ENCODE measurements around the gene CS. TPM values are rescaled to one million over a fixed set of nuclear protein-coding genes. Genes with fewer than 3 reads are reported as not detected.

Gene CS
- total and polyA plus RNA-seq, 2 donors from 2014 or later = 105 to 166 TPM

- Histone ChIP-seq H3K9ac (ENCODE audit: low read length in 3 of 3) (peak overlapping the region; percentile 48 to 61 (median 57)), H3K4me3 (ENCODE audit: low read length in 3 of 3) (peak overlapping the region; percentile 76 to 87 (median 80)), H3K27me3 (ENCODE audit: control insufficient read depth, insufficient read depth, low read length) (no peaks in the 10 kb centered on the region), H3K36me3 (ENCODE audit: control insufficient read depth in 2 of 3, insufficient read depth in 3 of 3, low read length in 3 of 3) (peaks cover 18 to 43% (median 30%) of the 10 kb centered on the region in 3 donors), H3K4me1 (ENCODE audit: control insufficient read depth in 2 of 3, insufficient read depth in 2 of 3, low read depth in 1 of 3, low read length in 3 of 3) (peaks cover 4 to 13% (median 10%) of the 10 kb centered on the region in 3 donors), H3K27ac (ENCODE audit: low read depth in 2 of 2, low read length in 2 of 2) (no peak overlapping the region), H3K9me3 (ENCODE audit: control insufficient read depth in 2 of 3, insufficient read depth in 1 of 3, low read length in 3 of 3) (no peaks in the 10 kb centered on the region)
- FAIRE-seq (no peak), DNase-seq (no peak)
- intact Hi-C loops (cut with DNase I) = no loop called here
- TF ChIP-seq CTCF (IDR thresholded peaks at IDR 0.05; ENCODE audit: borderline replicate concordance, extremely low read depth, insufficient read depth) = no peak
Observed at GRCh38 chr12:56257071-56257470, 43.1 kb downstream of the CS start.

GRCh38 chr12:56256326-56256960 lies 43.7 kb downstream of the CS start:
- H3K27me3 ChIP-seq (ENCODE audit: control insufficient read depth, insufficient read depth, low read length) = no peaks in the 10 kb centered on the region
- peak overlapping the region in 1 of 3 donors; percentile 87 for H3K4me3 ChIP-seq (ENCODE audit: low read length in 3 of 3)
- H3K9ac ChIP-seq (ENCODE audit: low read length in 3 of 3) = peak overlapping the region in 1 of 3 donors; percentile 48
- H3K4me1 ChIP-seq (ENCODE audit: control insufficient read depth in 2 of 3, insufficient read depth in 2 of 3, low read depth in 1 of 3, low read length in 3 of 3) = peaks cover 4 to 13% (median 10%) of the 10 kb centered on the region in 3 donors
- TF ChIP-seq CTCF (IDR thresholded peaks at IDR 0.05; ENCODE audit: borderline replicate concordance, extremely low read depth, insufficient read depth) = no peak
- no peaks in the 10 kb centered on the region for H3K9me3 ChIP-seq (ENCODE audit: control insufficient read depth in 2 of 3, insufficient read depth in 1 of 3, low read length in 3 of 3)
- intact Hi-C loops (cut with DNase I) = no loop called here
- FAIRE-seq (no peak), DNase-seq (no peak)
- H3K27ac ChIP-seq (ENCODE audit: low read depth in 2 of 2, low read length in 2 of 2) = no peak overlapping the region
- H3K36me3 ChIP-seq (ENCODE audit: control insufficient read depth in 2 of 3, insufficient read depth in 3 of 3, low read length in 3 of 3) = peaks cover 19 to 49% (median 36%) of the 10 kb centered on the region in 3 donors

GRCh38 chr12:56255671-56256070 lies 44.5 kb downstream of the CS start:
- no peaks in the 10 kb centered on the region for H3K9me3 ChIP-seq (ENCODE audit: control insufficient read depth in 2 of 3, insufficient read depth in 1 of 3, low read length in 3 of 3)
- DNase-seq = no peak
- H3K4me3 ChIP-seq (ENCODE audit: low read length in 3 of 3) = no peak overlapping the region
- intact Hi-C loops (cut with DNase I) = no loop called here
- no peak overlapping the region for H3K27ac ChIP-seq (ENCODE audit: low read depth in 2 of 2, low read length in 2 of 2)
- H3K9ac ChIP-seq (ENCODE audit: low read length in 3 of 3) = no peak overlapping the region
- FAIRE-seq = no peak
- no peak for TF ChIP-seq CTCF (IDR thresholded peaks at IDR 0.05; ENCODE audit: borderline replicate concordance, extremely low read depth, insufficient read depth)
- H3K27me3 ChIP-seq (ENCODE audit: control insufficient read depth, insufficient read depth, low read length) = no peaks in the 10 kb centered on the region
- H3K4me1 ChIP-seq (ENCODE audit: control insufficient read depth in 2 of 3, insufficient read depth in 2 of 3, low read depth in 1 of 3, low read length in 3 of 3) = peaks cover 4 to 13% (median 10%) of the 10 kb centered on the region in 3 donors
- peaks cover 19 to 51% (median 36%) of the 10 kb centered on the region in 3 donors for H3K36me3 ChIP-seq (ENCODE audit: control insufficient read depth in 2 of 3, insufficient read depth in 3 of 3, low read length in 3 of 3)
